ENCODE results near the gene ISY1. TPM values are rescaled to one million over a fixed set of nuclear protein-coding genes. Genes with fewer than 3 reads are reported as not detected.

The ISY1 gene
- total RNA-seq, 2 donors from 2014 or later: 32.8 to 36.9 TPM

DNA sequence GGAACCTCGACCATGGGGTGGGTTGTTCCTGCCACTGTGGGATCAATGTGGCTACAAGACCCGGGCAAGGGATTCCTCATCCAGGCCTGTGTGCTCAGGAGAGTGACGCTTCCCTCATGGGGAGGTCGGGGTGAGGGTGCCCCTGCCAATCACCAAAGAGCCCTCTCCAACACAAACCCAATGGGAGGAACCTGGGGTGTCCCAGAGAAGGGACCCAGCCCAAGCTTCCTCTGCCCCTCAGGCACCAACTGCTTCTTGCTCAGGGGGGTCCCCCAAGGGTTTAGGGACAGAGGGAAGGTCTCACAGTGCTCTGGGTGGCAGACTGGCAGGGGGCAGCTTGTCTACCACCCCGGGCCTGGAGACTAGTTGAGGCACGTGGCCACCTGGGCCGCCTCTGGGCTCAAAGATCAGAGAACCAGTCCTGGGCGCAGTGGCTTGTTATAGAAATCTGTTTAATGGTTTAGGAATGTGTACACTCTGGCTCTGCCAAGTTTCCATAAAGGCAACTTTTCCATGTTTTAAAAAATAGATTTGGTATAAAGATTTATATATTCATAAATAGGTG, 73.6 kb downstream of the ISY1 start:
- Histone ChIP-seq H3K27me3 (no peaks in the 10 kb centered on the region), H3K9ac (ENCODE audit: low read depth in 2 of 2, low read length in 2 of 2) (no peak overlapping the region), H3K36me3 (peaks cover 1% of the 10 kb centered on the region), H3K27ac (no peak overlapping the region), H3K4me1 (no peaks in the 10 kb centered on the region), H3K4me3 (no peak overlapping the region), H3K9me3 (no peaks in the 10 kb centered on the region)
- no peak for DNase-seq
- TF ChIP-seq, protein P1, sequence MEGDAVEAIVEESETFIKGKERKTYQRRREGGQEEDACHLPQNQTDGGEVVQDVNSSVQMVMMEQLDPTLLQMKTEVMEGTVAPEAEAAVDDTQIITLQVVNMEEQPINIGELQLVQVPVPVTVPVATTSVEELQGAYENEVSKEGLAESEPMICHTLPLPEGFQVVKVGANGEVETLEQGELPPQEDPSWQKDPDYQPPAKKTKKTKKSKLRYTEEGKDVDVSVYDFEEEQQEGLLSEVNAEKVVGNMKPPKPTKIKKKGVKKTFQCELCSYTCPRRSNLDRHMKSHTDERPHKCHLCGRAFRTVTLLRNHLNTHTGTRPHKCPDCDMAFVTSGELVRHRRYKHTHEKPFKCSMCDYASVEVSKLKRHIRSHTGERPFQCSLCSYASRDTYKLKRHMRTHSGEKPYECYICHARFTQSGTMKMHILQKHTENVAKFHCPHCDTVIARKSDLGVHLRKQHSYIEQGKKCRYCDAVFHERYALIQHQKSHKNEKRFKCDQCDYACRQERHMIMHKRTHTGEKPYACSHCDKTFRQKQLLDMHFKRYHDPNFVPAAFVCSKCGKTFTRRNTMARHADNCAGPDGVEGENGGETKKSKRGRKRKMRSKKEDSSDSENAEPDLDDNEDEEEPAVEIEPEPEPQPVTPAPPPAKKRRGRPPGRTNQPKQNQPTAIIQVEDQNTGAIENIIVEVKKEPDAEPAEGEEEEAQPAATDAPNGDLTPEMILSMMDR (IDR thresholded peaks at IDR 0.05): no peak
- intact Hi-C loops (cut with DNase I): loop anchor here (10.0 kb wide), 2 partner anchors 62 to 112 kb away; no protein-coding TSS in a partner anchor

GRCh38 chr3:129085818-129086217, 75.0 kb downstream of the ISY1 start:
- H3K4me3 ChIP-seq: no peak overlapping the region

DNA sequence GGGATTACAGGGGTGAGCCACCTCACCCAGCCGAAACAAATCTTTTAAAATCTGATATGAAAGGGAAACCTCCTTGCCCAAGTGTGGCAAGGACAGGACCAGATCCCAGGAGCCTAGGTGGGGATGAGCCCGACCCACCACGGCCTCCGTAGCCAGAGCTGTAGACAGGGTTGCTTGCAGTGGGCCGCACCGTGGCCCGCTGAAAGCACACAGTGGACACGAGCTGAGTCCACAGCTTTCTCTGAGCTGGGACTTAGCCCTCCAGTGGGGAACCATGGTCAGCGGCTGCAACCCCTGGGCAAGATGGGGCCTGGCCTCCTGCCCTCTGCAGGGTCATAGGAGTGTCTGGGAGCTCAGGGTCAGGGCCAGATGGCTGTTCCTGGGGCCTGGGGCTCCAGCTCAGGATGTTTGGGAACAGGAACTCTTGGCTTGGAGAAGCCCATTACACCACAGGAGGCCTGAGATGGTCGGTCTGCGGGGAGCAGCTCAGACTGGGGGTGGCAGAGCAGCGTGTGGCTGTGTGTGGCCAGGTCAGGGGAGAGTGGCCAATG, 75.6 kb downstream of the ISY1 start:
- Histone ChIP-seq H3K27me3 (no peaks in the 10 kb centered on the region), H3K4me3 (no peak overlapping the region), H3K9ac (ENCODE audit: low read depth in 2 of 2, low read length in 2 of 2) (no peak overlapping the region), H3K4me1 (no peaks in the 10 kb centered on the region), H3K9me3 (no peaks in the 10 kb centered on the region), H3K36me3 (no peaks in the 10 kb centered on the region), H3K27ac (no peak overlapping the region)
- TF ChIP-seq, protein P1 (IDR thresholded peaks at IDR 0.05): no peak
- intact Hi-C loops (cut with DNase I): loop anchor here (10.0 kb wide), 2 partner anchors 60 to 110 kb away; no protein-coding TSS in a partner anchor
- DNase-seq: no peak

More at GRCh38 chr3:129085818-129086217, 75.0 kb downstream of the ISY1 start:
- Histone ChIP-seq H3K36me3 (no peaks in the 10 kb centered on the region), H3K27me3 (no peaks in the 10 kb centered on the region), H3K9ac (ENCODE audit: low read depth in 2 of 2, low read length in 2 of 2) (no peak overlapping the region), H3K9me3 (no peaks in the 10 kb centered on the region), H3K4me1 (no peaks in the 10 kb centered on the region), H3K27ac (no peak overlapping the region)
- TF ChIP-seq, protein P1 (IDR thresholded peaks at IDR 0.05): no peak
- intact Hi-C loops (cut with DNase I): loop anchor here (10.0 kb wide), 2 partner anchors 61 to 111 kb away; no protein-coding TSS in a partner anchor
- no peak for DNase-seq

GRCh38 chr3:129084501-129084900, 76.4 kb downstream of the ISY1 start:
- Histone ChIP-seq H3K27me3 (no peaks in the 10 kb centered on the region), H3K9me3 (no peaks in the 10 kb centered on the region), H3K27ac (no peak overlapping the region), H3K9ac (ENCODE audit: low read depth in 2 of 2, low read length in 2 of 2) (no peak overlapping the region), H3K4me3 (no peak overlapping the region), H3K4me1 (no peaks in the 10 kb centered on the region), H3K36me3 (no peaks in the 10 kb centered on the region)
- DNase-seq: no peak
- intact Hi-C loops (cut with DNase I): loop anchor here (10.0 kb wide), 2 partner anchors 60 to 110 kb away; no protein-coding TSS in a partner anchor
- TF ChIP-seq, protein P1 (IDR thresholded peaks at IDR 0.05): no peak

- Histone ChIP-seq H3K27me3 (no peaks in the 10 kb centered on the region), H3K9me3 (no peaks in the 10 kb centered on the region), H3K4me1 (no peaks in the 10 kb centered on the region), H3K9ac (ENCODE audit: low read depth in 2 of 2, low read length in 2 of 2) (no peak overlapping the region), H3K36me3 (no peaks in the 10 kb centered on the region), H3K27ac (no peak overlapping the region), H3K4me3 (no peak overlapping the region)
- DNase-seq: no peak
- TF ChIP-seq, protein P1 (IDR thresholded peaks at IDR 0.05): no peak
- intact Hi-C loops (cut with DNase I): loop anchor here (10.0 kb wide), 2 partner anchors 57 to 107 kb away; no protein-coding TSS in a partner anchor
Measured at GRCh38 chr3:129082026-129082425, 78.8 kb downstream of the ISY1 start.
